SK-N-SH (cell line): ENCODE results near the gene DENND6B. TPM values are rescaled to one million over a fixed set of nuclear protein-coding genes. Genes with fewer than 3 reads are reported as not detected.

Source experiments
- CTCF ChIA-PET: fragments of 300-600, 350-600 bp; formaldehyde crosslinking; extraction: SDS; loops from one replicate; lab custom pipeline; 2021; lab: Yijun Ruan, JAX
- POLR2A ChIA-PET: fragments of 350-600 bp; sonication (Branson Sonifier 250); formaldehyde crosslinking; extraction: SDS; loops from one replicate; lab custom pipeline; 2020; ENCODE audit warnings: antibody characterized with exemption, inconsistent platforms; lab: Yijun Ruan, JAX
- DNase-seq: peaks from one replicate; pipeline ENCODE4 v3.0.0; 2012
- H2AFZ ChIP-seq: fragments of 200-600 bp; sonication (generic); 2 replicates; pipeline ENCODE4 v1.8.1; 2016; ENCODE audit warnings: antibody characterized with exemption, mild to moderate bottlenecking, low read depth
- H3F3A ChIP-seq: fragments of 200-600 bp; sonication (generic); replicated peaks from 2 replicates; pipeline ENCODE3; 2016; ENCODE audit warnings: antibody characterized with exemption, mild to moderate bottlenecking; ENCODE audit not compliant: insufficient read depth
- H3K27ac ChIP-seq, 2 experiments: fragments of 200-500 bp in 1 of 2; fragments of 200-600 bp in 1 of 2; sonication (Bioruptor generic) in 1 of 2; sonication (generic), shearing (Covaris generic) in 1 of 2; 2 replicates each; pipeline versions ENCODE4 v1.5.1 to v1.6.1; 2014 to 2016; ENCODE audit warnings: low read depth in 2 of 2, inconsistent platforms in 1 of 2, low read length in 1 of 2, mild to moderate bottlenecking in 1 of 2, mixed read lengths in 1 of 2
- H3K27me3 ChIP-seq: fragments of 200-600 bp; sonication (generic), shearing (Covaris generic); 2 replicates; pipeline ENCODE4 v1.6.1; 2016; ENCODE audit warnings: mixed run types; ENCODE audit not compliant: insufficient read depth
- H3K36me3 ChIP-seq, 2 experiments: fragments of 200-500 bp in 1 of 2; fragments of 200-600 bp in 1 of 2; sonication (Bioruptor generic) in 1 of 2; sonication (generic) in 1 of 2; replicated peaks in 1 of 2; 2 replicates each; pipeline versions ENCODE3 to v1.5.1; 2014 to 2016; ENCODE audit warnings: low read length in 1 of 2, mild to moderate bottlenecking in 1 of 2; ENCODE audit not compliant: insufficient read depth in 2 of 2, control insufficient read depth in 1 of 2
- H3K4me1 ChIP-seq, 2 experiments: fragments of 200-500 bp in 1 of 2; fragments of 200-600 bp in 1 of 2; sonication (Bioruptor generic) in 1 of 2; sonication (generic), shearing (Covaris generic) in 1 of 2; 2 replicates each; pipeline versions ENCODE4 v1.5.1 to v1.6.1; 2014 to 2016; ENCODE audit warnings: low read depth in 1 of 2, low read length in 1 of 2, mixed run types in 1 of 2; ENCODE audit not compliant: insufficient read depth in 2 of 2, control insufficient read depth in 1 of 2
- H3K4me2 ChIP-seq: fragments of 200-600 bp; sonication (generic), shearing (Covaris generic); 2 replicates; pipeline ENCODE4 v1.6.1; 2017; ENCODE audit warnings: mixed run types
- H3K4me3 ChIP-seq, 2 experiments: fragments of 200-500 bp in 1 of 2; fragments of 200-600 bp in 1 of 2; sonication (Bioruptor generic) in 1 of 2; sonication (generic), shearing (Covaris generic) in 1 of 2; 2 replicates each; pipeline versions ENCODE4 v1.5.1 to v1.8.1; 2014 to 2016; ENCODE audit warnings: low read depth in 2 of 2, inconsistent platforms in 1 of 2, low read length in 1 of 2, mild to moderate bottlenecking in 1 of 2, mixed read lengths in 1 of 2, moderate library complexity in 1 of 2
- H3K79me2 ChIP-seq: fragments of 200-600 bp; sonication (generic); 2 replicates; pipeline ENCODE4 v1.8.1; 2017; ENCODE audit warnings: mild to moderate bottlenecking; ENCODE audit not compliant: insufficient read depth
- H3K9ac ChIP-seq: fragments of 200-600 bp; sonication (generic); 2 replicates; pipeline ENCODE4 v1.6.1; 2017; ENCODE audit warnings: mixed run types
- H3K9me2 ChIP-seq: fragments of 200-600 bp; sonication (generic); 2 replicates; pipeline ENCODE4 v1.6.1; 2017; ENCODE audit warnings: mixed run types
- H3K9me3 ChIP-seq: fragments of 200-600 bp; sonication (generic); 2 replicates; pipeline ENCODE4 v1.6.1; 2017; ENCODE audit warnings: mixed run types, mild to moderate bottlenecking, moderate library complexity
- H4K20me1 ChIP-seq: fragments of 200-600 bp; sonication (generic); 2 replicates; pipeline ENCODE4 v1.6.1; 2017; ENCODE audit warnings: mild to moderate bottlenecking, mixed run types; ENCODE audit not compliant: insufficient read depth
- CHD2 ChIP-seq: fragments of 150-350 bp; IDR thresholded peaks from 2 replicates; pipeline ENCODE4 v1.6.1; 2018; ENCODE audit warnings: low read length; ENCODE audit not compliant: partially characterized antibody
- ELF1 ChIP-seq: IDR thresholded peaks from 2 replicates; pipeline ENCODE4 v1.4.0; 2012
- EZH2phosphoT487 ChIP-seq: fragments of 200-600 bp; sonication (generic); IDR thresholded peaks from 2 replicates; pipeline ENCODE4 v1.6.1; 2017; ENCODE audit warnings: low read depth, mixed run types, mild to moderate bottlenecking, antibody characterized with exemption, moderate library complexity, borderline replicate concordance
- FOXM1 ChIP-seq: IDR thresholded peaks from 2 replicates; pipeline ENCODE4 v1.4.0; 2012; ENCODE audit warnings: low read depth, mild to moderate bottlenecking
- GABPA ChIP-seq: IDR thresholded peaks from 2 replicates; pipeline ENCODE4 v1.4.0; 2012; ENCODE audit warnings: low read depth, mild to moderate bottlenecking
- JUND ChIP-seq: IDR thresholded peaks from 2 replicates; pipeline ENCODE4 v1.4.0; 2012
- NFIC ChIP-seq: IDR thresholded peaks from 2 replicates; pipeline ENCODE4 v1.4.0; 2012; ENCODE audit warnings: borderline replicate concordance
- POLR2AphosphoS5 ChIP-seq: IDR thresholded peaks from 2 replicates; pipeline ENCODE4 v1.6.1; 2012; ENCODE audit warnings: low read depth, low read length
- RCOR1 ChIP-seq: fragments of 150-350 bp; IDR thresholded peaks from 2 replicates; pipeline ENCODE4 v1.6.1; 2017; ENCODE audit warnings: antibody characterized with exemption, low read length
- RFX5 ChIP-seq: IDR thresholded peaks from 2 replicates; pipeline ENCODE4 v1.6.1; 2012; ENCODE audit warnings: mild to moderate bottlenecking, improper control_type of control experiment, low read length
- RXRA ChIP-seq: IDR thresholded peaks from 2 replicates; pipeline ENCODE4 v1.4.0; 2012; ENCODE audit warnings: low read depth, mild to moderate bottlenecking, borderline replicate concordance
- TCF12 ChIP-seq: IDR thresholded peaks from 2 replicates; pipeline ENCODE4 v1.4.0; 2012
- TEAD4 ChIP-seq: IDR thresholded peaks from 2 replicates; pipeline ENCODE4 v1.4.0; 2012; ENCODE audit warnings: mild to moderate bottlenecking, borderline replicate concordance; ENCODE audit not compliant: insufficient read depth
- YY1 ChIP-seq: IDR thresholded peaks from 2 replicates; pipeline ENCODE4 v1.4.0; 2012; ENCODE audit warnings: low read depth, mild to moderate bottlenecking
- WGBS: methylation state at CpG from one replicate; pipeline ENCODE4 v1.1.6; 2017; ENCODE audit warnings: low lambda C conversion rate; 5-methylcytosine and 5-hydroxymethylcytosine counted together
- polyA plus RNA-seq, 3 experiments: library from polyadenylated mRNA; depleted of rRNA; stranded (reverse); fragments of >200 nt; gene quantifications; 2 replicates each; pipeline ENCODE4 v1.2.3, GENCODE V29; 2012
- TF ChIP-seq, protein P1 (sequence below): fragments of 150-350 bp; IDR thresholded peaks from 2 replicates; pipeline ENCODE4 v1.6.1; 2017; ENCODE audit warnings: antibody characterized with exemption, low read length, low read depth, borderline replicate concordance
- TF ChIP-seq, protein P2 (sequence below): IDR thresholded peaks from 2 replicates; pipeline ENCODE4; 2012
- TF ChIP-seq, protein P3 (sequence below): IDR thresholded peaks from 2 replicates; pipeline ENCODE4 v1.4.0; 2012; ENCODE audit warnings: low read depth

Gene DENND6B
- polyA plus RNA-seq, 1 of the 3 experiments (the other 2 are of a cell fraction) = 5.6 TPM

DNA sequence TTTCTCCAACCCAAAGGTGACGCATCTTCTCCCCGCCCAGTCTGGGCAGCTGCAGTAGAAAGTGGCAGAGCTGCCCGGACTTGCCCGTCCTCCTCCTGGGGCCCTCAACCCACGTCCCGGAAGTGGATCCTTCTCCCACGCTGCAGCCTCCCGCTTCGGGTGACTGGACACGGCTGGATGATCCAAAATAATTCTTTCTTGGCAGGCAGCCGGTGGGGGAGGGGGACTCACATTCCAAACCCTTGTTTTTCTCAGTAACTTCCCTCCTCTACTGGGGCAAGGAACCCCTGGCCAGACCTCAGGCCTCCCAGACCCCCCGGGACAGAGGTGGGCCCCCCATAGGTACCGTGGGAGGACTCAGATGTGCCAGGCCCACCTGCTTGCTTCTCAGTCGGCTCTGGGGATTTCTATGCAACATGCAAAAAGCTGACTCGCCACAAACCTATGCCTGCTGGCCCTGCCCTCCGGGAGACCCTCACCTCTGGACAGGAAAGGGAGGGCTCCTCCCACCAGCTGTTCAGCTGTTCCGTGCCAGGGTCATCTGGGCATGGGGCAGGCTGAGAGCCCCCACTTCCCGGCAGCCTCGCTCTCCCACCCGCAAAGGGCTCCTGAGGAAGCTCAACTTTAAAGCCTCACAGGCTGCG lies 20.8 kb downstream of the DENND6B start (continued):
- TF ChIP-seq RCOR1 (peak; percentile 25; the same call in 1 of the 2 replicates), JUND (no peak; the same call in 1 of the 2 replicates), ELF1 (peak; percentile 86), TEAD4 (peak; percentile 68), TCF12 (peak; percentile 69), CHD2 (peak; percentile 50), RXRA (0 out of 2 replicates have a peak, but pooled peaks have one; percentile 32), EZH2phosphoT487 (no peak), FOXM1 (no peak), NFIC (peak; percentile 94)
- TF ChIP-seq, protein P1, sequence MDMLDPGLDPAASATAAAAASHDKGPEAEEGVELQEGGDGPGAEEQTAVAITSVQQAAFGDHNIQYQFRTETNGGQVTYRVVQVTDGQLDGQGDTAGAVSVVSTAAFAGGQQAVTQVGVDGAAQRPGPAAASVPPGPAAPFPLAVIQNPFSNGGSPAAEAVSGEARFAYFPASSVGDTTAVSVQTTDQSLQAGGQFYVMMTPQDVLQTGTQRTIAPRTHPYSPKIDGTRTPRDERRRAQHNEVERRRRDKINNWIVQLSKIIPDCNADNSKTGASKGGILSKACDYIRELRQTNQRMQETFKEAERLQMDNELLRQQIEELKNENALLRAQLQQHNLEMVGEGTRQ = no peak
- TF ChIP-seq, protein P2, sequence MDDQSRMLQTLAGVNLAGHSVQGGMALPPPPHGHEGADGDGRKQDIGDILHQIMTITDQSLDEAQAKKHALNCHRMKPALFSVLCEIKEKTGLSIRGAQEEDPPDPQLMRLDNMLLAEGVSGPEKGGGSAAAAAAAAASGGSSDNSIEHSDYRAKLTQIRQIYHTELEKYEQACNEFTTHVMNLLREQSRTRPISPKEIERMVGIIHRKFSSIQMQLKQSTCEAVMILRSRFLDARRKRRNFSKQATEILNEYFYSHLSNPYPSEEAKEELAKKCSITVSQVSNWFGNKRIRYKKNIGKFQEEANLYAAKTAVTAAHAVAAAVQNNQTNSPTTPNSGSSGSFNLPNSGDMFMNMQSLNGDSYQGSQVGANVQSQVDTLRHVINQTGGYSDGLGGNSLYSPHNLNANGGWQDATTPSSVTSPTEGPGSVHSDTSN = peak; percentile 60

DNA sequence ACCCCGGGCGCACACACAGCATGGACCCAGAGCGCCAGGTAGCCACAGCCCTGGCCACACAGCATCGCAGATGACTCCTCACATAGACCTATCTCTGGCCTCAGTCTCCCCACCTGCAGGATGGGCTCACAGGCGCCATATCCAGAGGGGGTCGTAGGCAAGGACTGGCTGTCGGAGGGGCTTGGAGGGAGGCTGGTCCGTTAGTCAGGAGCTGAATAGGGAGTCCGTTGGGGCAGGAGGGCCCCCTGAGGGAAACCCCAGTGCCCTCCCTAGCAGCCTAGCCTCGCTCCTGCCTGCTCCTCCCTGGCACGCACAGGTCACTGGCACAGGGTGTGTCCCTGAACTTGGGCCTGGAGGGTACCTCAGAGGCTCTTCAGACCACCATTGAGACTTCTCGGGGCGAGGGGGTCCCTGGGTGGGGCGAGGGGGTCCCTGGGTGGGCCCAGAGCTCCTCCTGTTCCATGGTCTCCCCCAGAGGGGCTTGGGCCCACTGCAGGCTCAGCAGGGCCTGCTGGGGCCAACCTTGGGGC lies 21.4 kb downstream of the DENND6B start:
- no peak for DNase-seq
- CTCF ChIA-PET = interaction anchor here (0.7 to 4.1 kb wide), 5 partner anchors 23 to 54 kb away, joined by 3 to 28 read pairs (median 4); partner anchors contain the start of gene HDAC10
- Histone ChIP-seq H3K4me3 (peak overlapping the region; percentile 95 to 98), H3K9me3 (no peaks in the 10 kb centered on the region), H4K20me1 (peaks cover 38% of the 10 kb centered on the region), H3K4me2 (peak overlapping the region; percentile 100), H3K79me2 (peaks cover 64% of the 10 kb centered on the region), H3K27ac (peak overlapping the region; percentile 95 to 97), H3K4me1 (peaks cover 46 to 67% of the 10 kb centered on the region in 2 experiments; a peak in 3 of 4 replicates), H3F3A (peaks cover 21% of the 10 kb centered on the region), H3K27me3 (no peaks in the 10 kb centered on the region), H3K9ac (peak overlapping the region; percentile 99), H2AFZ (no peak overlapping the region), H3K36me3 (peaks cover 3 to 11% of the 10 kb centered on the region in 2 experiments), H3K9me2 (no peaks in the 10 kb centered on the region)
- POLR2A ChIA-PET = interaction anchor here (0.8 kb wide), 1 partner anchor 15 kb away, joined by 3 read pairs; no protein-coding TSS in a partner anchor
- WGBS = 87% methylated on average over 9 of the region's 14 CpGs
- TF ChIP-seq, protein P3, sequence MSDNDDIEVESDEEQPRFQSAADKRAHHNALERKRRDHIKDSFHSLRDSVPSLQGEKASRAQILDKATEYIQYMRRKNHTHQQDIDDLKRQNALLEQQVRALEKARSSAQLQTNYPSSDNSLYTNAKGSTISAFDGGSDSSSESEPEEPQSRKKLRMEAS = no peak
- TF ChIP-seq GABPA = no peak
- TF ChIP-seq YY1 = no peak
- no peak for TF ChIP-seq EZH2phosphoT487
- no peak for TF ChIP-seq RFX5
- no peak for TF ChIP-seq ELF1
- TF ChIP-seq POLR2AphosphoS5 = no peak
